Measurements from ENCODE around the gene DOK3.

Gene DOK3

DNA sequence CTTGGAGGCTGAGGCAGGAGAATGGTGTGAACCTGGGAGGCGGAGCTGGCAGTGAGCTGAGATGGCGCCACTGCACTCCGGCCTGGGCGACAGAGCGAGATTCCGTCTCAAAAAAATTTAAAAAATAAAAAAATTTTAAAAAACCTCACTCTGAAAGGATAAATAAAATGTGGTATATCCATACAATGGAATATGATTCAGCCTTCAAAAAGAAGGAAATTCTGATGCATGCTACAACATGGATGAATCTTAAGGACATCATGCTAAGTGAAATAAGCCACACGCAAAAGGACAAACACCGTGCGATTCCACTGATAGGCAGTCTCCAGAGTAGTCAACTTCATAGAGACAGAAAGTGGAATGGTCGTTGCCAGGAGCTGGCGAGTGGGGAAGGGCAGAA lies 44.6 kb downstream of the DOK3 start:
- Mint-ChIP-seq H3K27ac (no peak overlapping the region), H3K9me3 (no peaks in the 10 kb centered on the region), H3K4me3 (no peak overlapping the region), H3K36me3 (no peaks in the 10 kb centered on the region), H3K27me3 (peaks cover 16% of the 10 kb centered on the region), H3K4me1 (peaks cover 6% of the 10 kb centered on the region)
- no peak for ATAC-seq

DNA sequence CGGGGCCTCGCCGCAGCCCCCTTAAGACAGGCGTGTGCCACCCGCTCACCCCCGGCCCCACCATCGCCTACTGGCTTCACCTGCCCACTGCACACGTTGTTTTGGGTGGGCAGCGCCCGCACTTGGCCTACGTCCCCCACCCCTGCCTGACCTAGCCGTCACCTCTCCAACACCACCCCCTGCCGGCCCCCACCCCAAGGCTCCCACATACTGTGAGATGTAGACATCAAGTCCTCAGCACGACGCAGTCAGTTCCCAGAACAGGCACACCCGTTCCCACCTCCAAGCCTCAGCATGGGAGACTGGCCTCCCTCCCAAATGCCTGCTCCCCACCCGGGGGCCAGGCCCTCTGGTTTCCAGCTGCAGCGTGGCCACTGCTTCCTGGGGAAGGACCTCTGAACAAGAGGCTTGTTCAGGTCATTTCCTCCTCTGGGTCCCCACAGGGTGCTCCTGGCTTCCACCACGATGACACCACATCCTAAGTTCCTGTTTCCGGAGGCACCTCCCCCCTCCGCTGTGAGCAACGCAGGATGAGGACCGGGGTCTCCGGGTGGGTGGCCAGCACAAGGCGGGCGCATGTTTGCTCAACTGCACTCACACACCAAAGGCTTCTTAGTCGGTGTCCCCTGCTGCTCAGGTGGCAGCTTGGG lies 47.5 kb downstream of the DOK3 start:
- H3K27me3 Mint-ChIP-seq: peaks cover 9% of the 10 kb centered on the region
- no peak overlapping the region for H3K4me3 Mint-ChIP-seq
- H3K4me1 Mint-ChIP-seq: peaks cover 11% of the 10 kb centered on the region
- no peaks in the 10 kb centered on the region for H3K9me3 Mint-ChIP-seq
- H3K27ac Mint-ChIP-seq: no peak overlapping the region
- H3K36me3 Mint-ChIP-seq: no peaks in the 10 kb centered on the region
- ATAC-seq: no peak

DNA sequence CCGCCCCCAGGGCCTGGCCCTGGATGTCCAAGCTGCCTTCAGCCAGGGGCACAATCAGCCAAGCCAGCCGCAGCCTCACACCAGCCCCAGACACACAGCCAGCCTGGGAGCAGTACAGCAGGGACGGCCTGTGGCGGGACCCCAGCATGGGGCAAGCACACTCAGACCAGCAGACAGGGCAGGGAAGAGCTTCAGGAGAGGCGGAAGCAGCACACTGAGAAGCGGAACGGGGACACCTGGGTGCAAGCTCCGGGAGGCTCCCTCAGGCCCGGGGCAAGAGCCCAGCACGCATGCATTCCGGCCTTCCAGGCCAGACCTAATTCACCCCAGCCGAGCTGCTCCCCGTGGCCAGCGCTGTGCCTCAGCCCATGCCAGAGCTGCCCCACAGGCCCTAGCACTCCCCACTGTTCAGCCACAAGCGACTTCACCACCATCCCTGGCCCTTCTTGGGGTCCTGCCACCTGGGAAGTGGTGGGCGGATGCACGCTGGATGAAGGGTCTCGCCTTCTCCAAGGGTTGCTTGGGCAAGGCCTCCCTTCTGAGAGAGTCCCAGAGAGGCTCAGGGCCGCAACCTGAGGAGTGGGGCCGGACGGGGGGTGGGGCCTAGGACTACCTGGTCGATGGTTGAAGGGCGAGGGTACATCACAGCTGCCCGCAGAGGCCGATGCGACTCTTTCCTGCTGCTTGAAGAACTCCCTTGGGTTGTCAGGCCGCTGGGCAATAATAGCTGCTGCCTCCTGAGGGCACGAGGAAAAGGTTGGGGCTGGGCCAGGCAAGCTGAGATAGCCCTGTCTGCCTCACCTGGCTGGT lies 49.6 kb downstream of the DOK3 start:
- no peak for ATAC-seq
- Mint-ChIP-seq H3K27ac (no peak overlapping the region), H3K4me1 (peaks cover 24% of the 10 kb centered on the region), H3K9me3 (no peaks in the 10 kb centered on the region), H3K4me3 (no peak overlapping the region), H3K36me3 (no peaks in the 10 kb centered on the region), H3K27me3 (peaks cover 9% of the 10 kb centered on the region)

DNA sequence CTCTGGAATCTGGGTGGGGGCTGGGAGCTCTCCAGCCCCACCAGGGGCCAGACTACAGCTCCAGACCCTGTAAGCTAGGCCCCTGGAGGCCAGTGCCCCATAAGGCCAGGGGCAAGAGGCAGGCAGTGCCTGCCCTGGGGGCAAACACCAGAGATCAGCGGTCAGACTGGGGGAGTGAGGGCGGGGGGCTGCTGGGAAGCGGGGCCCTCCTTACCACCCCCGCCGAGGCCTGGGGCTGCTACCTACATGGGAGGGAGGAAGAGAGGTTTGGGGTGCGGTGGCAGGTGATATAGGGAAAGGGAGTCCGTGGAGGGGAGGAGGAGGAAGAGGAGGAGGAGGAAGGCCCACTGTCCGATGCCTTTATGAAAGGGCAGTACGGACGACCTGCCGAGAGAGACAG lies 50.3 kb downstream of the DOK3 start:
- H3K4me1 Mint-ChIP-seq: peaks cover 24% of the 10 kb centered on the region
- H3K9me3 Mint-ChIP-seq: no peaks in the 10 kb centered on the region
- no peak for ATAC-seq
- H3K4me3 Mint-ChIP-seq: no peak overlapping the region
- H3K27ac Mint-ChIP-seq: no peak overlapping the region
- no peaks in the 10 kb centered on the region for H3K36me3 Mint-ChIP-seq
- H3K27me3 Mint-ChIP-seq: peaks cover 9% of the 10 kb centered on the region

DNA sequence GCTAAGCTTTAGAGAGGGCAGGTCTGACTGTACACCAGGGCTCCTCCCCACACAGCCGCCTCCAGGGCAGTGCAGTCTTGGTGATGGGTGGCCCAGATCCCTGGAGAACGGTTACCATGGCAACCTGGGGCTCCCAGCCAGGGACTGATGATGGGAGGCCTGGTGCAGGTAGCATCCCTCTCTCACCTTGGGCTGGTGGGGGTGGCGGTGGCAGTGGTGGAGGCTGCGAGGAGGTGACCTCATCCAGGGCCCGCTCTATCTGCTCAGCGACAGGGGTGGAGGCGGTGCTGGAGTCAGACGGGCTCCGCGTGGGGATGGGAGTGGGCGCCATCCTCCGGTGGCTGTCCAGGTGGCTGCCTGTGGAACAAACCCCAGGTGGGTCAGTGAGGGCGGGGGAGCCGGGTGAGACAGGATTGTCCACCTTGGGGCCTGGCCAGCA lies 50.7 kb downstream of the DOK3 start:
- peaks cover 9% of the 10 kb centered on the region for H3K27me3 Mint-ChIP-seq
- H3K36me3 Mint-ChIP-seq: no peaks in the 10 kb centered on the region
- no peaks in the 10 kb centered on the region for H3K9me3 Mint-ChIP-seq
- no peak for ATAC-seq
- H3K4me1 Mint-ChIP-seq: peaks cover 27% of the 10 kb centered on the region
- no peak overlapping the region for H3K4me3 Mint-ChIP-seq
- no peak overlapping the region for H3K27ac Mint-ChIP-seq

DNA sequence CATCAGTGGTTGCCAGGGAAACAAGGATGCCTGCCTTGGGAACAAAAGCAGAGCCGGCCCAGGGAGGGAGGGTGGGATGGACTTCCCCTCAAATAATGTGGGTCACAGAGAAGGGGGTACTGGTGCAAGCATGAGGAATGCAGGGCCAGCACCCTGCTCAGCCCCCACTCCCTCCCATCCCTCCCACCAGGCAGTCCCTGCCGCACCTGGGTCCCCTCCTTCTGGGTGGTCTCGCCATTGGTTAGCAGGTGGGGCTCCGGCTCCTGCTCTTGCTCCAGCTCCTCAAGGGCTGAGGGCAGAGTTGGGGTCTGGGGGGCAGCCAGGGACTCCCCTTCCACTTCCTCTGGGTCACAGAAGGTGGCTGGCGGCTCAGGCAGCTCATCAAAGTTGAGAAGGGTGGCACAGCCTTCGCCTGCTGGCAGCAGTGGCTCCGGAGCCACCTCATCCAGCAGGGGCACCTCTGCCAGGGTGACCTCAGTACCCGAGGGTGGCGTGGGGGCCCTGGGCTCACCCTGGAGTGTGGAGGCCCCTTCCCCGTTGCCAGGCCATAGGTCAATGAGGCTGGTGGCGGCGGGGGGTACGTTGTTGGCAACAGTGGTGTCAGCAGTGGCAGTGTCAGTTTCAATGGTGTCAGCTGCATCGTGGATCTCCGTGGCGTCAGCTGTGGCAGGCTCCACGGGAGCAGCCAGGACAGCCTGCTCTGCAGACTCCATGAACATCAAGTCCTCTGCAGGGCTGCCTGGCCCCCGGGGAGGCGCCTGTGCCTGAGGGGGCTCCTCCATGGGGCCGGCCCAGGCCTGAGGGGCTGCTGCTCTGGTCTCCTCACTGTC lies 51.6 kb downstream of the DOK3 start:
- no peak for ATAC-seq
- H3K27ac Mint-ChIP-seq: no peak overlapping the region
- H3K27me3 Mint-ChIP-seq: peaks cover 9% of the 10 kb centered on the region
- H3K4me1 Mint-ChIP-seq: peaks cover 36% of the 10 kb centered on the region
- no peak overlapping the region for H3K4me3 Mint-ChIP-seq
- no peaks in the 10 kb centered on the region for H3K9me3 Mint-ChIP-seq
- H3K36me3 Mint-ChIP-seq: no peaks in the 10 kb centered on the region

DNA sequence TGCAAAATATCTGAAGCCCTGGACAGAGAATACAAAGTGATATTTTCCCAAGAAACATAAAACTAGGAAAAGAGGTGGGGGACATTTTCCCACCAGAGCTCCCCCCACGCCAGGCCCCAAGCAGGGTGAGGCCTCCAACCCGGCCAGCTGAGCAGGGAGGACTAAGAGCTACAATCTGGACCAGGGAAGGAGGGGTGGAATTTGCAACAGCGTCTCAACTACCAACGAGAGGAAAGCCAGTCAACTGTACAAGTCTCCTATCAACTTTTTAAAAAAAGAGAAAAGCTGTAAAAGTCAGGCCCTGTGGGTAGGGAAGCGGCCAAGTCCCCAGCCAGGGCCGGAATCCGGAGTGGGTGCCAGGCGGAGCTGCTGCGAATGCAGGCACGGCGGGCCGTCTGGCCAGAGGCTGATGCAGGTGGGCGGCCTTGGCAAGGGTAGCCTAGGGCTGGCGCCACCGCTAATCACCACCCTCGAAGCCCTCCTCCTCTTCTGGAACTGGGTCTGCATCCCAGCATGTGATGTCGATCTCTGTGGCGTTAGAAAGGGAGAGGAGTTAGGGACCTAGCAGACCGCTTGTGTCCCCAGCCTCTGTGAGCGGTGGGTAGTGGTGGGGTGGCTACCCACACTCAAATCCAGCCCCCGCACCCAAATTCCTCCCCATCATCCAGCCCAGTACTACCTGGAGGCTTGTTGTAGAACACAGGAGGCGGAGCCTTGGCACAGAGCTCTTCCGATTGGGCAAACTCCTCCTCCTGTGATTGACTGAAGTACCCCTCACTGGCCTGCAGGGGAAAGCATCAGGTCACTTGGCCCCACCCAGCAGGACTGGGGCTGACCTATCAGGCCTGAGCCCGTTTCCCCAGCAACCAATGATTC lies 52.4 kb downstream of the DOK3 start:
- Mint-ChIP-seq H3K4me3 (no peak overlapping the region), H3K27ac (peak overlapping the region; percentile 73), H3K4me1 (peaks cover 37% of the 10 kb centered on the region), H3K9me3 (no peaks in the 10 kb centered on the region), H3K36me3 (no peaks in the 10 kb centered on the region), H3K27me3 (peaks cover 9% of the 10 kb centered on the region)
- ATAC-seq: peak; percentile 15

DNA sequence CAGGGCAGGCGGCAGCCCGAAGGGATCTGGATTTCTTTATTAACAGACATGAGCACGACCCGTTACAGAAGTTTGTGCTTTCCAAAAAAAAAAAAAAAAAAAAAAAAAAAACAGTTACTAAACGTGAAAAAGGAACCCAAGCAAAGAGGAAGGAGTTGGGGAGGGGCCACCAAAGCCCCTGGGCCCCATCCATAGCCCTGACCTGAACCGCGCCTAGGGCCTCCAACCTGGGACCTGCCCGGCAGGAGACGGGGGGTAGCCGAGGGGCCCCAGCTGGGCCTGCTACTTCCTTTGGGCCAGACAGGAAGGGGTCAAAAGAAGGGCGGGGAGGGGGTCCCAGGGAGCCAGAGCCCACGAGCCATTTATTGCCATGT lies 53.0 kb downstream of the DOK3 start:
- Mint-ChIP-seq H3K27me3 (peaks cover 6% of the 10 kb centered on the region), H3K27ac (peak overlapping the region; percentile 73), H3K9me3 (no peaks in the 10 kb centered on the region), H3K36me3 (no peaks in the 10 kb centered on the region), H3K4me3 (no peak overlapping the region), H3K4me1 (peaks cover 39% of the 10 kb centered on the region)
- ATAC-seq: no peak

DNA sequence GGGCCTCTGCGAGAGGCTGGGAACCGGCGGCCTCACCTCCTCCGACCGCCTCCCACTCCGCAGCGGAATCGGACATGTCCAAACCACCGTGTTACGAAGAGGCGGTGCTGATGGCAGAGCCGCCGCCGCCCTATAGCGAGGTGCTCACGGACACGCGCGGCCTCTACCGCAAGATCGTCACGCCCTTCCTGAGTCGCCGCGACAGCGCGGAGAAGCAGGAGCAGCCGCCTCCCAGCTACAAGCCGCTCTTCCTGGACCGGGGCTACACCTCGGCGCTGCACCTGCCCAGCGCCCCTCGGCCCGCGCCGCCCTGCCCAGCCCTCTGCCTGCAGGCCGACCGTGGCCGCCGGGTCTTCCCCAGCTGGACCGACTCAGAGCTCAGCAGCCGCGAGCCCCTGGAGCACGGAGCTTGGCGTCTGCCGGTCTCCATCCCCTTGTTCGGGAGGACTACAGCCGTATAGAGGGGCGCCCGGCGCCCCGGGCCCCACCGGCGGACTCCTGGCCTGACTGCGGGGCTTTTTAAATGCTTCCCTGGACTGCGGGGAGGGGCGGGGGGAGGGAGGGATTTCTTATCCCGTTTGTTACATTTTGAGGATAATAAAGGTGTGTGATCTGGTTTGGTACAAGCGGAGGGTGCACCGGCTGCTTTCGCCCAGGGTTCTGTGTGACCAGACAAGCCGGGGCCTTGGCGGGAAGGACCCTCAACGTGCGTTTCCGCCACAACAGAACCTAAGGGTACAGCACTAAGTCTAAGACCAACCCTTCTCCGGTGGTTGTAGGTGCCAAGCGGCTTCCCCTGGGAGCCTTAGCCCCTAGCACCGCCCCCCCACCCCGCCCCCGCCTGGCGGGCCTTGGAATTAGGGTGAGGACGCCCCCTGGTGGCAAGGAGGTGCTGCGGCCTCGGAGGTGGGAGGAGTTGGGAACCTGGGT lies 53.7 kb downstream of the DOK3 start:
- H3K27ac Mint-ChIP-seq: peak overlapping the region; percentile 73
- H3K36me3 Mint-ChIP-seq: no peaks in the 10 kb centered on the region
- peaks cover 39% of the 10 kb centered on the region for H3K4me1 Mint-ChIP-seq
- ATAC-seq: peak; percentile 61
- no peaks in the 10 kb centered on the region for H3K27me3 Mint-ChIP-seq
- no peaks in the 10 kb centered on the region for H3K9me3 Mint-ChIP-seq
- H3K4me3 Mint-ChIP-seq: peak overlapping the region; percentile 89

DNA sequence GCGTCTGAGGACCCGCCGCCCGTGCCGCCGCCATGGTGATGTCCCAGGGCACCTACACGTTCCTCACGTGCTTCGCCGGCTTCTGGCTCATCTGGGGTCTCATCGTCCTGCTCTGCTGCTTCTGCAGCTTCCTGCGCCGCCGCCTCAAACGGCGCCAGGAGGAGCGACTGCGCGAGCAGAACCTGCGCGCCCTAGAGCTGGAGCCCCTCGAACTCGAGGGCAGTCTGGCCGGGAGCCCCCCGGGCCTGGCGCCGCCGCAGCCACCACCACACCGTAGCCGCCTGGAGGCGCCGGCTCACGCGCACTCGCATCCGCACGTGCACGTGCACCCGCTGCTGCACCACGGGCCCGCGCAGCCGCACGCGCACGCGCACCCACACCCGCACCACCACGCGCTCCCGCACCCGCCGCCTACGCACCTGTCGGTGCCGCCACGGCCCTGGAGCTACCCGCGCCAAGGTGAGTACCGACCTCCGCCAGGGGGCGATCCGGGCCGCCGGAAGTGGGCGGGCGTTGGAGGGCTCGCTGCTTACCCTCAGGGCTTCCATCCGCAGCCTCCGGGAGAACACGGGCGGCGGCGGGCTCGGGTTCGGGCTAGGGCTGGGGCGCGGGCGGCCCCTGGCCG lies 54.5 kb downstream of the DOK3 start:
- no peaks in the 10 kb centered on the region for H3K9me3 Mint-ChIP-seq
- peaks cover 39% of the 10 kb centered on the region for H3K4me1 Mint-ChIP-seq
- peak; percentile 81 for ATAC-seq
- peak overlapping the region; percentile 89 for H3K4me3 Mint-ChIP-seq
- no peaks in the 10 kb centered on the region for H3K27me3 Mint-ChIP-seq
- peak overlapping the region; percentile 73 for H3K27ac Mint-ChIP-seq
- H3K36me3 Mint-ChIP-seq: no peaks in the 10 kb centered on the region

DNA sequence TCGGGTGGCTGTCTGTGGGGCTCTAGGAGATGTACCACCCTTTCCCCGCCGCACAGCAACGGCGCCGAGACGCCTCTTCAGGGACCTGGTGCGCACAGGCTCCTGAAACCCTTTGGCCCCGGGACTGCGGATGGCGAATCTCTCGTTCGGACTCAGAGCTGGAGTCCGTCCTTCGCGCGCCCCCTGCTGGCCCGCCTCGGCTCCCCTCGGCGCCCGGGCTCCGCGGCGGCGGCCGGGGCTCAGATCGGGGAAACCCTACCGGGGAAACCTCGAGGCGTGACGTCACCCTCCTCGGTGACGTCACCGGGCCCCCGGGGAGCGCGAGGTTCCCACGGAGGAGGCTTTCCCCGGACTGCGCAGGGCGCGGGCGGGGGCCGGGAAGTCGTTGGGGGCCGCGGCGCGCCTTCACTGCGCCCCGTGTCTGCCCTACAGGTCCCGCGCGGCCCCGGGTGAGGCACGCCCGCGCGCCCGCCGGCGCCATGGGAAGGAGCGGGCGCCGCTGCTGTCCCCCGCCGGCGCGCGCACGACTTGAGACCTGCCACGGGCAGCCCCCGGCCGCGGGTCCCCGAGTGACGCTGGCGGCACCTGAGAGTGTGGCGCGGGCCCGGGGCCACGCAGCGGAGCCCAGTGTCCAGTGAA lies 55.1 kb downstream of the DOK3 start:
- peak overlapping the region; percentile 80 for H3K27ac Mint-ChIP-seq
- no peaks in the 10 kb centered on the region for H3K9me3 Mint-ChIP-seq
- H3K4me1 Mint-ChIP-seq: peaks cover 40% of the 10 kb centered on the region
- peak; percentile 76 for ATAC-seq
- H3K27me3 Mint-ChIP-seq: no peaks in the 10 kb centered on the region
- no peaks in the 10 kb centered on the region for H3K36me3 Mint-ChIP-seq
- peak overlapping the region; percentile 89 for H3K4me3 Mint-ChIP-seq

DNA sequence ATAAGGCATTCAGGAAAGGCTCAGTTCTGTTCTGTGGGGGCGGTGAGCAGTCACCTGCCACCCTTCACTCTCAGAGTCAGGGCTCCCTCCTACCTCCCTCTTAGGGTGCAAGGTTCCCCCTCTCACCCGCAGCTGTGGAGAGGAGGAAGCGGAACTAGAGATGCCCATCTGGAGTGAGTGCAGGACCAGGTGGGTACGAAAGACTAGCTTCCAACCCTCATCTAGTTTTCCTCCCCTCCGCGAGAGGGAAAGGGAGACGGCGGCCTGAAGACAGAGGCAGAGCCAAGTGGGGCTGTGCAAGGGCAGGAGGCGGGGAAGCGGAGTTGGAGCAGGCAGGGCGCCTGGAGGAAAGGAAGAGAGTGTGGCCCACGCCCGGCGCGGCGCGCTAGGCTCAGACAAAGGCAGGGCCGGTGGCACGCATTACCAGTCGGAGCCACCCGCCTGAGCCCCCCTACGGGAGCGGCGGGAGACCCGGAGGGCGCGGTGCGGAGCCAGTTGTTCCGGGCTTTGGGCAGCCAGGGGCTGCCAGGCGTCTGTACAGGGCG lies 55.7 kb downstream of the DOK3 start:
- no peaks in the 10 kb centered on the region for H3K36me3 Mint-ChIP-seq
- peak overlapping the region; percentile 89 for H3K4me3 Mint-ChIP-seq
- H3K27me3 Mint-ChIP-seq: no peaks in the 10 kb centered on the region
- ATAC-seq: peak; percentile 21
- H3K4me1 Mint-ChIP-seq: peaks cover 46% of the 10 kb centered on the region
- H3K9me3 Mint-ChIP-seq: no peaks in the 10 kb centered on the region
- peak overlapping the region; percentile 80 for H3K27ac Mint-ChIP-seq

Measured in stimulated activated memory B cell treated with anti-CD40 and anti-IgM and Interleukin-4, amounts not matched to agents 10 μg/mL and 1 μg/mL and 100 μg/mL, for 72 hours (primary cell).